K562 (cell line): ENCODE measurements around the gene PRMT2. TPM values are rescaled to one million over a fixed set of nuclear protein-coding genes. Genes with fewer than 3 reads are reported as not detected.

Experiments used
- ATAC-seq: fragments of 200-7000 bp; cut with Tn5 transposase; 3 replicates; pipeline ENCODE4 v1.9.1; 2020; ENCODE audit warnings: moderate library complexity
- BruUV-seq: library from RNA; stranded (reverse); fragments of 400-500 nt; replicated peaks from 2 replicates; lab custom pipeline; 2021; lab: Mats Ljungman, UMichigan
- CTCF ChIA-PET: fragments of 300-600 bp; formaldehyde crosslinking; extraction: SDS; loops from one replicate; lab custom pipeline; 2021; ENCODE audit warnings: low intra/inter-chr PET ratio; lab: Yijun Ruan, JAX
- POLR2A ChIA-PET: fragments of 300-600, 350-650 bp; sonication (Branson Sonifier 250); formaldehyde crosslinking; extraction: SDS; loops from one replicate; lab custom pipeline; 2021; ENCODE audit warnings: antibody characterized with exemption, inconsistent platforms; lab: Yijun Ruan, JAX
- DNase-seq, 4 experiments: peaks; one replicate each; pipeline versions ENCODE4 v3.0.0 to v3.0.0-alpha.2; 2011 to 2018; ENCODE audit warnings: low spot score in 3 of 4, mixed read lengths in 3 of 4; ENCODE audit errors: extremely low read depth in 1 of 4
- FAIRE-seq: peaks from 2 replicates; lab custom pipeline; 2011; peaks lifted over from hg19 to GRCh38; lab: Jason Lieb, UNC
- H2AFZ ChIP-seq: 2 replicates; pipeline ENCODE4 v1.6.0; 2011; ENCODE audit warnings: low read depth, low read length, control low read depth, inconsistent platforms
- H3K27ac ChIP-seq: fragments of 200-600 bp; 3 replicates; pipeline ENCODE4 v1.8.0; 2011; ENCODE audit warnings: low read depth, mild to moderate bottlenecking, control low read depth, inconsistent platforms, low read length, moderate library complexity, mixed read lengths; ENCODE audit errors: extremely low read depth
- H3K27me3 ChIP-seq, 2 experiments: fragments of 300-600 bp in 1 of 2; 2 replicates in 1 of 2; 3 replicates in 1 of 2; pipeline versions ENCODE4 v1.6.0 to v1.8.0; 2011; ENCODE audit warnings: inconsistent platforms in 2 of 2, low read length in 2 of 2, mild to moderate bottlenecking in 1 of 2, mixed read lengths in 1 of 2, moderate library complexity in 1 of 2; ENCODE audit not compliant: control insufficient read depth in 2 of 2, insufficient read depth in 2 of 2
- H3K36me3 ChIP-seq: fragments of 300-600 bp; 3 replicates; pipeline ENCODE4 v1.8.0; 2011; ENCODE audit warnings: mild to moderate bottlenecking, low read length, inconsistent platforms; ENCODE audit not compliant: control insufficient read depth, insufficient read depth
- H3K4me1 ChIP-seq, 2 experiments: fragments of 200-600 bp in 1 of 2; replicated peaks in 1 of 2; 2 replicates in 1 of 2; 3 replicates in 1 of 2; pipeline versions ENCODE4 v1.5.1 to v1.8.0; 2011; ENCODE audit warnings: inconsistent platforms in 2 of 2, low read length in 2 of 2, mild to moderate bottlenecking in 1 of 2, mixed read lengths in 1 of 2, moderate library complexity in 1 of 2; ENCODE audit not compliant: control insufficient read depth in 2 of 2, insufficient read depth in 2 of 2
- H3K4me2 ChIP-seq: 2 replicates; pipeline ENCODE4 v1.6.1; 2011; ENCODE audit warnings: low read length, control low read depth, inconsistent platforms, mixed read lengths; ENCODE audit not compliant: insufficient read depth
- H3K4me3 ChIP-seq: fragments of 200-600 bp; sonication (generic), shearing (Covaris generic); 2 replicates; pipeline ENCODE4 v1.5.1; 2016; ENCODE audit warnings: control low read depth, inconsistent platforms
- H3K79me2 ChIP-seq: fragments of 200-600 bp; 3 replicates; pipeline ENCODE4 v1.8.0; 2011; ENCODE audit warnings: low read length, inconsistent platforms; ENCODE audit not compliant: control insufficient read depth, insufficient read depth
- H3K9ac ChIP-seq, 2 experiments: 2 replicates each; pipeline versions ENCODE4 v1.6.0 to v1.6.1; 2011; ENCODE audit warnings: low read depth in 2 of 2, low read length in 2 of 2, control low read depth in 1 of 2, inconsistent platforms in 1 of 2, mild to moderate bottlenecking in 1 of 2, mixed read lengths in 1 of 2; ENCODE audit not compliant: insufficient read depth in 1 of 2
- H3K9me1 ChIP-seq: one replicate; pipeline ENCODE4 v1.6.0; 2011; ENCODE audit warnings: inconsistent platforms, mild to moderate bottlenecking, low read length, moderate library complexity; ENCODE audit not compliant: control insufficient read depth, insufficient read depth
- H3K9me3 ChIP-seq: replicated peaks from 2 replicates; pipeline ENCODE4 v1.5.1; 2011; ENCODE audit warnings: low read depth, low read length, inconsistent platforms; ENCODE audit not compliant: control insufficient read depth, insufficient read depth
- H4K20me1 ChIP-seq: replicated peaks from 2 replicates; pipeline ENCODE4 v1.6.1; 2011; ENCODE audit warnings: low read length, inconsistent platforms, mixed read lengths; ENCODE audit not compliant: control insufficient read depth, insufficient read depth
- CHD1 ChIP-seq: fragments of 200-600 bp; sonication (generic); IDR thresholded peaks from one replicate; pipeline ENCODE4 v1.6.1; 2012; ENCODE audit warnings: mild to moderate bottlenecking, moderate library complexity, low read length, inconsistent platforms
- RBM22 ChIP-seq: fragments of 200-400 bp; formaldehyde crosslinking; IDR thresholded peaks from 2 replicates; pipeline ENCODE4 v1.6.1; 2018; ENCODE audit warnings: low read length, low read depth; ENCODE audit not compliant: poor library complexity, severe bottlenecking
- SAFB2 ChIP-seq: fragments of 200-400 bp; formaldehyde crosslinking; IDR thresholded peaks from 2 replicates; pipeline ENCODE4 v1.6.1; 2018; ENCODE audit warnings: borderline replicate concordance, low read length, low read depth, moderate library complexity; ENCODE audit not compliant: severe bottlenecking
- TEAD1 ChIP-seq, 2 experiments: fragments of 450-650 bp in 1 of 2; sonication (generic) in 1 of 2; formaldehyde crosslinking; IDR thresholded peaks; 2 replicates each; pipeline versions ENCODE4 v1.4.0 to v1.8.0; 2020 to 2022; ENCODE audit warnings: mild to moderate bottlenecking in 2 of 2, missing genetic modification reagents in 1 of 2
- WGBS: fragments of 100-300 bp; shearing (Covaris generic); methylation state at CpG from one replicate; pipeline ENCODE4 v1.1.6; 2016; ENCODE audit warnings: low coverage, mixed read lengths; ENCODE audit not compliant: insufficient coverage; ENCODE audit errors: missing lambda C conversion rate; 5-methylcytosine and 5-hydroxymethylcytosine counted together
- in situ Hi-C: fragments of 300-500 bp; cut with MboI; formaldehyde crosslinking; loops from 4 replicates; pipeline ENCODE4 v1.15.0; 2018; ENCODE audit warnings: inconsistent platforms, mixed read lengths
- intact Hi-C: fragments of 100-400 bp; cut with micrococcal nuclease; formaldehyde crosslinking; loops from 2 replicates; pipeline ENCODE4 v1.14.2; 2022
- polyA plus RNA-seq, 8 experiments: library from polyadenylated mRNA; depleted of rRNA in 4 of 8; stranded (reverse) in 5 of 8; unstranded in 3 of 8; fragments of >200 nt; fragmentation: Nextera tagmentation in 2 of 8; fragmentation: Illumina TruSeq in 1 of 8; extraction: Ambion mirVana in 2 of 8; extraction: Trizol in 1 of 8; gene quantifications; 2 replicates each; pipeline versions ENCODE4 v1.2.1 to v1.2.3, GENCODE V29; 2011 to 2014; ENCODE audit warnings: inconsistent platforms in 1 of 8, missing spikeins in 1 of 8
- total RNA-seq, 7 experiments: library from RNA; depleted of rRNA in 6 of 7; stranded (reverse); fragments of >200 nt in 6 of 7; fragmentation: Illumina TruSeq in 2 of 7; extraction: Trizol in 2 of 7; gene quantifications; 2 replicates each; pipeline versions ENCODE4 v1.2.1 to v1.2.3, GENCODE V29; 2011 to 2021; ENCODE audit warnings: low replicate concordance in 1 of 7
- TF ChIP-seq, protein P1 (sequence below): sonication (generic); formaldehyde crosslinking; IDR thresholded peaks from 2 replicates; pipeline ENCODE4 v1.8.1; 2023; ENCODE audit warnings: mild to moderate bottlenecking, missing genetic modification reagents

PRMT2 gene
- total and polyA plus RNA-seq, 9 of the 15 experiments (the other 6 are each of a cell fraction or from before 2014, with no cell fraction given) = 37.2 to 85.7 (median 59.3) TPM

DNA sequence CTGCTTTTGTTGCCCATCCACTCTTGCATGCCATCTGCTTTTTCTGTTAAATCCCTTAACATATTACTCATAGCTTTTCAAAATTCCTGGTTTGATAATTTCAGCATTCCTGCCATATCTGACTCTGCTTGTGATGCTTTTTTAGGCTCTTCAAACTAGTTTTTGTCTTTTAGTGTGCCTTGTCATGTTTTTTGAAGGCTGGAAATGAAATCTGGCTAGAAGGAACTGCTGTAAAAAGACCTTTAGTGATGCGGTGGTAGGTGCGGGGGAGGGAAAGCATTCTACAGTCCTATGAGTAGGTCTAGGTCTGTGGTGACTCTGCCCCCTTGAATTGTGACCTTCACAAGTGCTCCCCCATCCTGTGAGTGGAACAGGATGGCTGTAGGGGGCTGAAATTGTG is 15.6 kb upstream of the PRMT2 start:
- in situ Hi-C loops (no loop called here), intact Hi-C loops (no loop called here)
- CTCF ChIA-PET = no interaction called here
- Histone ChIP-seq H3K27ac (no peak overlapping the region), H3K4me3 (no peak overlapping the region), H3K9me1 (no peaks in the 10 kb centered on the region), H3K9me3 (no peaks in the 10 kb centered on the region), H3K79me2 (no peaks in the 10 kb centered on the region), H3K9ac (no peak overlapping the region), H3K27me3 (peaks cover 12 to 22% of the 10 kb centered on the region in 2 experiments), H3K4me2 (no peak overlapping the region), H4K20me1 (no peaks in the 10 kb centered on the region), H3K36me3 (no peaks in the 10 kb centered on the region), H3K4me1 (peaks cover 0 to 6% of the 10 kb centered on the region in 2 experiments; a peak in 3 of 5 replicates), H2AFZ (no peak overlapping the region)
- no peak for TF ChIP-seq SAFB2
- FAIRE-seq (peak; percentile 51), ATAC-seq (0 out of 3 replicates have a peak, but pooled peaks have one; percentile 23), DNase-seq (peak in 2 of 4 experiments; percentile 7 to 14)
- POLR2A ChIA-PET = interaction anchor here (0.6 to 4.0 kb wide), 6 partner anchors 10 to 296 kb away, joined by 3 to 17 read pairs (median 4); partner anchors contain the start of genes C21orf58 and PRMT2
- WGBS = 0% methylated on average over 2 of the region's 2 CpGs
- no TSS peak for BruUV-seq

DNA sequence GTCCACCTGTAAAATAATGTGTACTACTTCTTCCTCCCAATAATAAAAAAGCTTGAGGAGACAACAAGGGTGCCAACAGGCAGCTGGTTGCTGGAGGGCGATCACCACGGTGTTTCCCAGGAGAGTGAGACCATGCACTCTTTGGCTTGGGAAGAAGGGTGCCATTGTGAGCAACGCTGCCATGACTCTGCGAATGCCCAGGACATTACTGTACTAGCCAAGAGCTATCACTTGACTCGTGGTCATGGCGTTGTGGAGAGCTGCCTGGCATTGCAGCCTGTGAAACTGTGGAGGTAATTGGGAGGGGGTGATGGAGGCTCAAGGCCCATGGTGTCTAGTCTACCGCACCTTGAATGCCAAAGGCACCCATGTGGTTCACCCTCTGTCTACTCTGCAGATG is 14.6 kb upstream of the PRMT2 start:
- in situ Hi-C loops = no loop called here
- no peaks in the 10 kb centered on the region for H3K9me1 ChIP-seq
- FAIRE-seq (no peak), ATAC-seq (no peak), DNase-seq (peak in 1 of 4 experiments; percentile 1)
- BruUV-seq = no TSS peak
- POLR2A ChIA-PET = interaction anchor here (1.1 to 4.0 kb wide), 3 partner anchors 11 to 15 kb away, joined by 4 to 17 read pairs (median 5); partner anchors contain the start of gene PRMT2
- no peaks in the 10 kb centered on the region for H3K36me3 ChIP-seq
- H3K9me3 ChIP-seq = peaks cover 5% of the 10 kb centered on the region; the same call in 1 of the 2 replicates
- H3K4me2 ChIP-seq = no peak overlapping the region
- TF ChIP-seq RBM22 (no peak), TEAD1 (CRISPR knock-in tag; IDR thresholded peaks at IDR 0.05) (no peak), CHD1 (no peak)
- TF ChIP-seq, protein P1, sequence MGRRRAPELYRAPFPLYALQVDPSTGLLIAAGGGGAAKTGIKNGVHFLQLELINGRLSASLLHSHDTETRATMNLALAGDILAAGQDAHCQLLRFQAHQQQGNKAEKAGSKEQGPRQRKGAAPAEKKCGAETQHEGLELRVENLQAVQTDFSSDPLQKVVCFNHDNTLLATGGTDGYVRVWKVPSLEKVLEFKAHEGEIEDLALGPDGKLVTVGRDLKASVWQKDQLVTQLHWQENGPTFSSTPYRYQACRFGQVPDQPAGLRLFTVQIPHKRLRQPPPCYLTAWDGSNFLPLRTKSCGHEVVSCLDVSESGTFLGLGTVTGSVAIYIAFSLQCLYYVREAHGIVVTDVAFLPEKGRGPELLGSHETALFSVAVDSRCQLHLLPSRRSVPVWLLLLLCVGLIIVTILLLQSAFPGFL = no peak
- no peaks in the 10 kb centered on the region for H3K79me2 ChIP-seq
- peaks cover 12 to 19% of the 10 kb centered on the region in 2 experiments for H3K27me3 ChIP-seq
- peaks cover 0 to 6% of the 10 kb centered on the region in 2 experiments; a peak in 3 of 5 replicates for H3K4me1 ChIP-seq
- intact Hi-C loops = no loop called here
- H3K9ac ChIP-seq = no peak overlapping the region
- CTCF ChIA-PET = no interaction called here
- 2% methylated on average over 7 of the region's 7 CpGs for WGBS
- H4K20me1 ChIP-seq = no peaks in the 10 kb centered on the region
- H2AFZ ChIP-seq = no peak overlapping the region
- no peak overlapping the region for H3K27ac ChIP-seq
- H3K4me3 ChIP-seq = no peak overlapping the region
